ENCODE data around the gene CNTNAP2. TPM values are rescaled to one million over a fixed set of nuclear protein-coding genes. Genes with fewer than 3 reads are reported as not detected.

The CNTNAP2 gene
- total RNA-seq, 2 donors from 2014 or later = 3.5 to 4.0 TPM

DNA sequence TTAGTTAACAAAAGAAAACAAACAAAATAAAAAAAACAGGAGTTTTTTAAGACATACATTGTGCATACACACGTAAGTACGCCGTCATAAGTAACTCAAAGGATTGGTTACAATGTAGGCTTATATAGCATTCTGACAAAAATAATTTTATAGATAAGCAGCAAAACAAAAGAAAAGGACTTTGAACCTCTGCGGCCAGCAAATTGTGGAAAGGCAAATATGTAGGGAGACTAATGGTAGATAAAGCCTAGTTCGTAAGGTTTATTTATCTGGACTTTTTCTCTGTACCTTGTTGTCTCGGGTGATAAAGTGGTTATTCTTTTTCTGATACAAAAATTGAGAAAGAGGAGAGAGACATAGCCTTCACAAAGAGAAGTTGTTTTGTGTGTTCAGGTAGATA is 891.9 kb downstream of the CNTNAP2 start:
- no peak for ATAC-seq
- intact Hi-C loops (cut with DNase I, micrococcal nuclease) = no loop called here
- no peak for DNase-seq

DNA sequence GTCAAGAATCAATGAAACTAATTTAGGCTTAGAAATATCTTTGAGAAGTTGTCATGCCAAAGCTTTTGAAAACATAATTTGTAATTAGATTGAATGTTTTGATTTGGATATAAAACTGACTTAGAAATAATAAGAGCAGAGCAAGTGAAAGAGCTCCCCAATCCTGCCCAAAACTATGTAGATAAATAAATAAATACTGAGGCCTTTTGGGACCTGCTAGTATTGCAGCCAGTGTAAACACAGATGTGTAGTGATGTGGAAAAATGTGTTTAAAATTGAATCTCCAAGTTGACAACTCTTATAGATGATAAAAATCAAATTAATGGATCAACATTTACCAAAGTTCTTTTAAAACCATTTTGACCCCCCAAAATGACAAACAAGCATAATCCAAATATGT is 896.1 kb downstream of the CNTNAP2 start:
- no peak for ATAC-seq
- DNase-seq = no peak
- intact Hi-C loops (cut with DNase I, micrococcal nuclease) = no loop called here

DNA sequence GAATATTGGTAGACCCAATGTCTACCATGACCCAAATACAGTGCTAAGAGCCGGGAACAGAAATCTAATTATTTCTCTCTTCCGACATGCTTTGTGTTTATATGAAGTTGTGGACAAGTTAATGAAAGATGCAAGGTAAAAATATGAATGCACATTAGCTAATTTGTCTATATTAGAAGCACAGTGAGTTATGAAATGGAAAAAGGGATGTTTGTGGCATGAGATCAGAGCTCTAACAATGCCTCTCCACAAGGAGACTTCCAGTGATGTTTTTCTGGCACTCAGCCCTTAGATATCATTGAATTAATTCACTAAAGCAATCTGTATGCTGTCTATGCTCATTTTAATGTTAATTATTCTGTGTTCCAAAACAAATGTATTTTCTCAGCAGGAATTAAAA is 897.2 kb downstream of the CNTNAP2 start:
- intact Hi-C loops (cut with DNase I, micrococcal nuclease) = no loop called here
- DNase-seq (no peak), ATAC-seq (no peak)

DNA sequence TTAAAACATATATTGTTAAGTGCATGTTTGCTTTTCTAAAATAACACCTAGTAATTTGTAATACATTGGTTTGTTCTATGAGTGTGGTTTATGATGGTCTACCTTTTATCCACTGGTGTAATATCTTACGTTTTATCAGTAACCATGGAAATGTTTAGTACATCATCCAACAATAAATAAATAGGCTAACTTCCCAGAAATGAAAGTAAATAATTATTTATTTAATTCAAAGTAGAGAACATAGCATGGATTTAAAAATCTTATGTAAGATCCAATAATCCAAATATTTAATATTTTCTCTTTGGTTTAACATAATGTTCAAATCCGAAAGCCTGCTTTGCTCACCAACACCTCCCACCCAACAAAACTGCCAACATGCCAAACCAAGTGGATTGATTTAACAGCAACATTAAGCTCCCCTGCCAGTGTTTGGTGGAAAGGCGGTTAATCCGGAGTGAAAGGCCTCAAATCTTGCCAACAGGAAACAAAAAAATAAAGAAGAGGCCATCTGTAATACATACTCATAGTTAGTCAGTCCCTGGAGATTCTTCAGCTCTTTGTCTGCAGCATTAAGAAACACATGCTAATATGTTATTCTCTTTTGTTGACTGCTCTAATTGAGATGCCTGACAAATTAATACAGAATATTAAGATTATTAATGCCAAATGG is 897.8 kb downstream of the CNTNAP2 start:
- intact Hi-C loops (cut with DNase I, micrococcal nuclease) = no loop called here
- ATAC-seq (no peak), DNase-seq (no peak)

DNA sequence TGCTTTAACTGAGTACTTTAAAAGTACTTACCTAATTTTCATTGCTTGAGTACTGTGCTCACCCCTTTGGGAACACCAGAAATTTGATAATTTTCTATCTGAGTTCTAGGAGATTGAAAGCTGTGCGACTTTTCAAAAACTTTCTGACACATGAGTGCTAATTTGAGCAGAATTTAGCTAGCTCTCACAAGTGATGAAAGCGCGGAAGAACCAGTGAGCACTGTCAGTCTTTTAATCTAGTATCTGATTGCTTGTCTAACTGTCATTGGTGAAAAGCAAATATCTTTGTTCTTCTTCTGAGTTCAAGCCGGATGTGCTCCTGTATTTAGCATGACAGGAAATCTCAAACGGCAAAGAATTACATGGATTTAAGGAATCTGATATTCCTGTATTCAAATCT is 899.4 kb downstream of the CNTNAP2 start:
- ATAC-seq (no peak), DNase-seq (no peak)
- intact Hi-C loops (cut with DNase I, micrococcal nuclease) = no loop called here

DNA sequence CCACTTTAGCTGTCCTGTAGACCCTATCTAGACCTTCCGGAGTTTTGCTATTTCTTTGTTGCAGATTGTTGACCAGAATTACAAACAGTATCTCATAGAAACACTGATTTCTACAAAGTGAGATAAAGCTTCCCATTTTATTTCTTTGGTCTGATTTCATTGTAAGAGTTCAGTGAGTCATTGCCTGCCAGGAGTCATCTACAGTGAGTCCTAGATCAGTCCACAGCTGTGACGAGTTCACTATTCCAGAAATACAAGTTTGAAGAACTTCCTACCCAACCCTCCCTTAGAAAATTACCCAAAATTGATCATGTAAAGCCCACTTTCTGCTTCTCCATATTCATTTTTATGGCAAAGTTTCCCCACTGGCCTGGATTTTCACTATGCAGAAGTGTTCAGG is 905.5 kb downstream of the CNTNAP2 start:
- intact Hi-C loops (cut with DNase I, micrococcal nuclease) = no loop called here
- ATAC-seq (no peak), DNase-seq (no peak)

DNA sequence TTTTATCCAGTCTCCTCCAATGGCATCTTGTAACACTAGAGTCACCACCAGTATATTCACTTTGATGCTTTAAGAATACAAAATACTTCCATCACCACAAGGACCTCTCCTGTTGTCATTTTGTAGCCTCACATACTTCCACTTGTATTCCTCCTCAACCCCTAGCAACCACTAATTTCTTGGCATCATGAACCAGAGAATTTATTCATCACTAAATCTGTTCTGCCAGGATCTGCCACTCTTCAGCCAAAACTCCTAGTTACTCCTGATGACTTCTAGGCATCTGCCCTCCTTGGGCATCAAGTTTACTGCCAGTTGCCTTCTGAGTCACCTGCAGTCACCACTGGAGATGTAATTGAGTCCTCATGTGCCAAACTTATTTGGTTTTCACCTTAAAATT is 906.8 kb downstream of the CNTNAP2 start:
- no peak for DNase-seq
- ATAC-seq = no peak
- intact Hi-C loops (cut with DNase I, micrococcal nuclease) = no loop called here

DNA sequence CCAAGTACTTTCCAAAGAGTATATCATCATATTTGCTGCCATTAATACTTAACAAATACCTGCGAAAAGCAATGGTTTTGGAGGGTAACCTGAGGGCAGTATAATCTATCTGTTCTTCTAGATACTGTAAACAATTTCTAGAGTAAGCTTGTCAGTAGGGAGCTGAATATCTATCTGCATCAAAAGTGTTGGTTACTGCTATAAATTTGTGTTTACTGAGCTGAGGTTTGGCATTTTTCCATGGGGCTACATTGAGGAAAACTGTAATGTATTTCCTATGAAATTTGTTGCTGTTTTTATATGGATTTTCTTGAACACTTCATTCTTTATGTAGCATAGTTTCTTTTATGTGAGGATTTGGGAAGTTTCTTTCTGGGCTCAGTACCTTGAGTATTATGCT is 913.4 kb downstream of the CNTNAP2 start:
- no peak for DNase-seq
- intact Hi-C loops (cut with DNase I, micrococcal nuclease) = no loop called here

DNA sequence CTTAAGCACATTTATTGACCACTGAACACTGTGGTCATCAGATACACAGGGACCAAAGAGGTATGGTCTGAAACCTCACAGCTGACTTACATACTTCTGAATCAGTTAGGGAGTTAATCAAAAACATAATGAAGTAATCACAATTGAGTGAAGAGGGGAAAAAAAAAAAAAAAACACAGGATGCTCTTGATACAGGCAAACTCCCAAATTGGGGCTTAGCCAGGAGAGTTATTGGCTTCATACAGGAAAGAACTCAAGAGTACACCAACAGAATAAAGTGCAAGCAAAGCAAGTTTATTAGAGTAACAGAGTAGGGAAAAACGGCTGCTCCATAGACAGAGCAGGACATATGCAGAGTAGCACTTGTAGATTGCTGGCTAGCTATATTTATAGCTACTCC is 917.0 kb downstream of the CNTNAP2 start:
- intact Hi-C loops (cut with DNase I, micrococcal nuclease) = no loop called here
- no peak for ATAC-seq

More for the DNA sequence above, 913.4 kb downstream of the CNTNAP2 start:
- ATAC-seq = no peak

DNA sequence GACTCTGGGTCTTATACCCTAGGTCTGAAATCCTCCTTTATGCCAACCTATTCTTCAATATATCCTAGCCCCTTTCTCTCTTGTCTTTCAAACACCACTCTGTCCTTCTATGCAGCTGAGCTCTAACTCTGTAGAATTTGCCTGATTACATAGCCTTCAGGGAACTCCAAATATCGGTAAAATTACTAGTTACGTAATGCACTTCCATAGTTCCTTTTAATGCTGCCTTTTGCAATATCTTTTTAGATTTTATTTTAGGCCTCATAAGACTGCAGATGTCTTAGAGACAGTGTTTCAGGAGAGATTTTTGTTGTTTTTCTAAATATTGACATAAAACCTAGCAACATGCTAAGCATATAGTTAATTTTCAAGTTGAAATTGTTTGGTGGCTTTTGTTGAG is 924.8 kb downstream of the CNTNAP2 start:
- intact Hi-C loops (cut with DNase I, micrococcal nuclease) = no loop called here
- DNase-seq (no peak), ATAC-seq (no peak)

More for the DNA sequence above, 917.0 kb downstream of the CNTNAP2 start:
- no peak for DNase-seq

DNA sequence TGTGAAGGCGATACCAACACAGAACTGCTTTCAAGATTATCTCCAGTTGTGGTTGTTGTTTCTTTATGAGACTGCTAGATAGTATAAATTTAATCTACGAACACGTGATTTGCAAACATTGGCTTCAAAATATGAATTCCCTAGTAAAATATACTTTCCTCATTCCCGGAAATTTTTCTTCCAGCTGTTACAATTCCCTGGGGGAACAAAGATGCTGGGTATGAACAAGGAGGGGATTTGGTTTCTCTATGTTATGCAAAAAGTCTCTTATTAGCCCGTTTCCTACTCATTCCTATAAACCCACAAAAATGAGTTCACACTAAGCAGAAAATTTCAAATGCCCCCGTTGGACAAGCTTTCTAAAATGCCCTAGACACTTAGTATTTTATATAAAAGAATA is 928.3 kb downstream of the CNTNAP2 start:
- ATAC-seq (no peak), DNase-seq (no peak)
- intact Hi-C loops (cut with DNase I, micrococcal nuclease) = no loop called here

DNA sequence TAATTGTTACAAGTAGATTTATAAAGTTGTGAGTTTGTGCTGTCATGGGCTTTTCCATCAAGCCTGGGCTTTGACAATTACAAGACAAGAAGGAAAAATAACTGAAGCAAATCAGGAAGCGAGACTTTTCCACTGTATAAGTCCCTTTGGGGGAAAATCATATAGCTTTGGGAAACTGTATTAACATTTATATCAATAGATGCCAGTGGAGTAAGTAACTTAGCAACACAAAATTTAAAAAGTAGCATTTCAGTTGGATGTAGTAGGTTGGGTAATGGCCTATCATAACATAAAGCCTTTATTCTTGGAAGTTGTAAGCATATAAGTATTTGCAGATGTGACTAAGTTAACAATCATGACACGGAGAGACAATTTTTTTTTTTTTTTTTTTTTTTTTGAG is 931.1 kb downstream of the CNTNAP2 start:
- ATAC-seq (no peak), DNase-seq (no peak)
- intact Hi-C loops (cut with DNase I, micrococcal nuclease) = no loop called here

DNA sequence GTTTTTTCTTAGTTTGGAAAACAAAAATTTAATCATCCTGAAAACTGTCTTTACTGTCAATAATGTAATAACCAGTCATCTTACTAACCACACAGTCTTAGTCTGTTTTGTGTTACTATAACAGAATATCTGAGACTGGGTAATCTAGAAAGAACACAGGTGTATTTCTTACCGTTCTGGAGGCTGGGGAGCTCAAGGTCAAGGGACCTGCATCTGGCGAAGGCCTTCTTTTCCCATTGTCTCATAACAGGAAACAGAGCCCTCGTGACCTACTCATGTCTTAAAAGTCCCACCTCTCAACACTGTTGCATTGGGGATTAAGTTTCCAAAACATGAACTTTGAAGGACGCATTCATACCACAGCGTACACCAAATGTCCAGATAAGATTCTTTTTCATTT is 932.3 kb downstream of the CNTNAP2 start:
- ATAC-seq (no peak), DNase-seq (no peak)

DNA sequence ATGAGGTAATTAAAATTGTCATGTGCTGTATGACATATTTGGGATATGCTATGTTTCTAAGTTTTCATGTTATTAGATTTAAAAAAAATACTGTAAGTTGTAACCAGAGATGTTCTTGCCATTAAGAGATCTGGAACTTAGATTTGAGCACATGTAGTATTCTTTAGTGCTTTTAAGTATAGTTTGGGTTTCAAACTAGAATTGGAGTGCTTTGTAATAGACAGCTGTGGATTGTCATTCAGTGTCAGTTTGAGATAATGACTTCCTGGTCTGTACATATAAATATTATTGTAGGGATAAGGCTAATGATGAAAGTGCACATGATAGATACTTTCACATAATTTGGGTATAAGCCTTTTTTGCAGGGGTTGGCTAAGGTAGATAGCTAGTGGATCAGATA is 936.2 kb downstream of the CNTNAP2 start:
- no peak for ATAC-seq
- DNase-seq = no peak
- intact Hi-C loops (cut with DNase I, micrococcal nuclease) = no loop called here

More for the DNA sequence above, 932.3 kb downstream of the CNTNAP2 start:
- intact Hi-C loops (cut with DNase I, micrococcal nuclease) = no loop called here

DNA sequence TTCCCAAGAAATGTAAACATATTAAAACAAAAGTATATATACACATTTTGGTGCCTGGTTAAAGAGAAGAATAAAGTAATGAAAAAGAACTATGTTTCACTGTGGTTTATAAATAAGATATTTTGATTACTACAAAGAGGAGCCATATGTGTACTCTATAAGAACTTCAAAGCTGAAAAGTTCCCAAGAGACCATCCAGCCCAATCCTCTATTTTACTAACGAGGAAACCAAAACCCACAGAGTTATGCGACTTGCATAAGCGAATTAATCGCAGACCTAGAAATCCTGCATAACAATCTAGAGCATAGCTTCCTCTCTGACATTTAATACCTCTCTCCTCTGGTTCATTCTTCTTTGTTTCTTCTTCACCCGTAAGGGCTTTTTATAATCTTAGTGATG is 937.1 kb downstream of the CNTNAP2 start:
- intact Hi-C loops (cut with DNase I, micrococcal nuclease) = no loop called here
- ATAC-seq = no peak
- no peak for DNase-seq

DNA sequence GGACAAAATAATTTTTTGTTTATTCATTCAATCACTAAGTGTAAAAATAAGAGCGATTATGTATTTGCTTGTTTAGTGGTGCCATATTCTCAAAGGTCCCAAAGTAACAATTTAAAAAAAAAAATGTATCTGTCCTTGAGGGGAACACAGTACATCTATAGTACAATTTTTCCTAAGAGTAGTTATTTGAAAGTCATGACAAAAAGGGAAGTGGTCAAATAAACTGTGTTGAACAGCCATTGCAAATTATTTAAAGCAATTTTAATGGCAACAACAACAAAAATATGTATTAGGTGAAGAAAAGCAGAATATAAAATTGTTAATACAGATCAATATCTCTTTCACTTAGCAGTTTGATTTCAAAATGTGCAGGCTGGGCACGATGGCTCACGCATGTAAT is 943.5 kb downstream of the CNTNAP2 start:
- intact Hi-C loops (cut with DNase I, micrococcal nuclease) = no loop called here
- ATAC-seq (no peak), DNase-seq (no peak)

DNA sequence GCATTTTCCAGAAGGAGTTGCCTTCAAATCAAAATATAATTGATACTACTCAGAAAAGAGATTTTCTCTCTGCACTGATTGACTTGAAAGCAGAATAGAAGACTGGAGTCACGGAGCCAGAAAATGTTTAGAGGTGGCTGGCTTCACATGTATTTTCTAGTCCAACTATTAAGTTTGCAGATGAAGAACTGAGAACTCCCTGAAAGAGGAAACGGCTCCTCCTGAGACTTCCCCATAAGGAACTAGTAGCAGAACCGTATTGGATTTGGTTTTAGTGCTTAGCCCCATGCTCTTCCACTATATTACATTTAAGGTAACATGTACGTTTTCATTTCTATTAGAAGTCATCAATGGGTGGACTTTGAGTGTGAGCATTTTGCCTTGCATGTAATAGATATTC is 946.3 kb downstream of the CNTNAP2 start:
- intact Hi-C loops (cut with DNase I, micrococcal nuclease) = no loop called here
- DNase-seq (no peak), ATAC-seq (no peak)

DNA sequence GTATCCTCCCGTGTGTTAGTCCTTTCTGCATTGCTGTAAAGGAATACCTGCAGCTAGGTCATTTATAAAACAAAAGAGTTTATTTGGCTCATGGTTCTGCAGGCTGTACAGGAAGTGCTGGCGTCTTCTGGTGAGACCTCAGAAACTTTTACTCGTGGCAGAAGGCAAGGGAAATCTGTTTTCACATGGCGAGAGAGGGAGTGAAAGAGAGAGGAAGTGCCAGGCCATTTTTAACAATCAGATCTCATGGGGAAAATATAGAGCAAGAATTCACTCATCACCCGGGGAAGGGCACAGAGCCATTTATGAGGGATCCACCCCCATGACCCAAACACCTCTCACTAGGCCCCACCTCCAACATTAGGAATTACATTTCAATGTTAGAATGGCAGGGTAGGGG is 952.2 kb downstream of the CNTNAP2 start:
- ATAC-seq (no peak), DNase-seq (no peak)
- intact Hi-C loops (cut with DNase I, micrococcal nuclease) = no loop called here

DNA sequence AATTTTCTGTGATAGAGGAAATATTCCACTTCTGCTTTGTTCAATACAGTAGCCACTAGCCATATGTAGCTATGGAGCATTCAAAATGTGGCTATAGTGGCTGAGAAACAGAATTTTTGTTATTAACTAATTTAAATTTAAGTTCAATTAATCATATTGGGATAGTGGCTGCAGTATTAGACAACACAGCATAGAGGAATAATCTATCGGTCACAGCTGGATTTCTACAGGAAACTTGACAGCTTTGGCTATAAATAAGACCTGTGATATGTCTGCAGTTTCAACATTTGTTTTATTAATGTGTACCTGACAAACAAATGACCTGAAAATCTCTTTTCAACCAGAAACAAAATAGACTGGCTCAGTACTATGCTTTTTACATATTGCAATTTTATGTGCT is 953.2 kb downstream of the CNTNAP2 start:
- ATAC-seq (no peak), DNase-seq (no peak)
- intact Hi-C loops (cut with DNase I, micrococcal nuclease) = no loop called here

DNA sequence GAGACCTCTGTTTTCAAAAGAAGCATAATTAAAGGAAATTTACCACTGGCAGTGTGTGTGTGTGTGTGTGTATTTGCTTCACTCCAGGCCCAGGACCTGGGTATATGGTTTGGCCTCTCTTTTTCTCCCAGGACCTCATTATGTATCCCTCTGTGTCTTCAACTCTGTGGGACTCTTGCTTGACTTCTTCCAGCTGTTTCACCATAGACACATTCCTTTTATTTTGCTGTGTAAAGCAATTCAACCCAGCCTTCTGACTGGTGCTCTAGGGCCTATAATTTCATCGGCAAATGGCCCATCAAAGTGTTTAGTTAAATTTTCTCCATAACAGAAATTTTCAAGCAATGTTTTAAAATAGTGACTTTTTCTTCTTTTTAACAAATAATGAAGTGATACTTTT is 954.3 kb downstream of the CNTNAP2 start:
- ATAC-seq = no peak
- intact Hi-C loops (cut with DNase I, micrococcal nuclease) = no loop called here
- DNase-seq = no peak

DNA sequence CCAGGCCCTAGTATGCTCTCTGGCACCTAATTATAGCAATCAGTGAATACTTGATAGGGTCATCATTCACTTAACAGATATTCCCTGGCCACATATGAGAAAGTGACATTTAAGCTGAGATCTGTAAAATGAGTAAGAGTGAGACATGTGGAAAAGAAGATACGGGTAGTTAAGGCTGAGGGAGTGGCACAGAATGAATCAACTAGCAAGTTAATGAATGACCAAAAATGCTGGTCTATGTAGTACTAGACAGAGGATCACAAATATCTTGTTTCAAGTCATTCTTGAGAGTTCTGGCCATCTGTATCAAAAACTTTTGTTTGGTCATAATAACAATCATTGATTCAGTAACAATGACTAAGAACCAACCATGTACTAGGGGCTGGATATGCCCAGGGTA is 954.9 kb downstream of the CNTNAP2 start:
- DNase-seq (no peak), ATAC-seq (no peak)
- intact Hi-C loops (cut with DNase I, micrococcal nuclease) = no loop called here

DNA sequence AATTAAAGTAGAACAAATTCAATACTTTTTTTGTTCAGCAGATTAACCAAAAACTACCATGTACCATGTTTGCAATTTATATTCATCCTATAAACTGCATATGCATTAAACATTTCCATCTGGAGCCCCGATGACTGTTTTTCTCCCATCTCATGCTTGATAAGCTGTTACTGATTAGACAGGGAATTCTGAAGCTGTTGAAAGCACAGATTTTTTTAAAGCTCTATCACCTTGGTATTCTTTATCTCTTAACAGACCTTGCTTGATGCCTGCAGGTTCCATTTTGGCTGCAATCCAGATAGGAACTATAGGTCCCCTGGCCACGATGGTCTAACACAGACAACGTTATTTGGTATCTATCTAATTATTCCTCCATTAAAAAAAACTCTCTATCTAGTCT is 961.7 kb downstream of the CNTNAP2 start:
- ATAC-seq (no peak), DNase-seq (no peak)
- intact Hi-C loops (cut with DNase I, micrococcal nuclease) = no loop called here

Measured in left colon (tissue), 2 donors.